Fibroblast of lung (primary cell): ENCODE results near the gene GAD2. TPM values are rescaled to one million over a fixed set of nuclear protein-coding genes. Genes with fewer than 3 reads are reported as not detected.
A peak's percentile ranks its signal among the peaks of the same experiment; 100 is the strongest.

Experiments
- DNase-seq, 2 donors: peaks; one replicate each; pipeline versions ENCODE4 v3.0.0 to v3.0.0-alpha.2; 2010; ENCODE audit warnings: low read depth in 2 of 2
- H2AFZ ChIP-seq: 2 replicates; pipeline ENCODE4 v1.5.1; 2012; ENCODE audit warnings: low read length, control low read depth, inconsistent platforms
- H3K27ac ChIP-seq: 2 replicates; pipeline ENCODE4 v1.5.1; 2011; ENCODE audit warnings: low read length, control low read depth; ENCODE audit not compliant: insufficient read depth
- H3K27me3 ChIP-seq: 2 replicates; pipeline ENCODE4 v1.5.1; 2011; ENCODE audit warnings: mild to moderate bottlenecking, low read length; ENCODE audit not compliant: control insufficient read depth, insufficient read depth
- H3K36me3 ChIP-seq: 2 replicates; pipeline ENCODE4 v1.5.1; 2011; ENCODE audit warnings: low read length; ENCODE audit not compliant: control insufficient read depth, insufficient read depth
- H3K4me1 ChIP-seq: 2 replicates; pipeline ENCODE4 v1.5.1; 2011; ENCODE audit warnings: low read length; ENCODE audit not compliant: control insufficient read depth, insufficient read depth; ENCODE audit errors: extremely low read depth
- H3K4me2 ChIP-seq: 2 replicates; pipeline ENCODE4 v1.5.1; 2011; ENCODE audit warnings: low read length, control low read depth; ENCODE audit not compliant: insufficient read depth; ENCODE audit errors: extremely low read depth
- H3K4me3 ChIP-seq, 4 experiments: fragments of 200-600 bp in 1 of 4; sonication (generic) in 1 of 4; replicated peaks in 1 of 4; 2 replicates each; pipeline ENCODE4 v1.5.1; 2011 to 2016; ENCODE audit warnings: low read length in 4 of 4, low read depth in 3 of 4, mild to moderate bottlenecking in 3 of 4, control low read depth in 2 of 4, inconsistent platforms in 1 of 4, mixed read lengths in 1 of 4; ENCODE audit not compliant: insufficient read depth in 1 of 4; ENCODE audit errors: control extremely low read depth in 1 of 4
- H3K79me2 ChIP-seq: 2 replicates; pipeline ENCODE4 v1.5.1; 2012; ENCODE audit warnings: mild to moderate bottlenecking, low read length, inconsistent platforms; ENCODE audit not compliant: control insufficient read depth, insufficient read depth
- H3K9ac ChIP-seq: 2 replicates; pipeline ENCODE4 v1.5.1; 2011; ENCODE audit warnings: mild to moderate bottlenecking, low read length, control low read depth; ENCODE audit not compliant: insufficient read depth
- H3K9me3 ChIP-seq: 2 replicates; pipeline ENCODE4 v1.5.1; 2012; ENCODE audit warnings: low read depth, low read length; ENCODE audit not compliant: control insufficient read depth, insufficient read depth
- H4K20me1 ChIP-seq: 2 replicates; pipeline ENCODE4 v1.5.1; 2011; ENCODE audit warnings: low read length; ENCODE audit not compliant: control insufficient read depth, insufficient read depth; ENCODE audit errors: extremely low read depth
- EZH2 ChIP-seq: IDR thresholded peaks from 2 replicates; pipeline ENCODE4 v1.5.1; 2012; ENCODE audit warnings: low read length, control low read depth, mild to moderate bottlenecking; ENCODE audit errors: missing control alignments
- polyA plus RNA-seq, 2 donors: library from polyadenylated mRNA; depleted of rRNA in 1 of 2; stranded (reverse) in 1 of 2; unstranded in 1 of 2; fragments of >200 nt; gene quantifications; 2 replicates each; pipeline ENCODE4 v1.2.1, GENCODE V29; 2011 to 2012; ENCODE audit warnings: missing spikeins in 1 of 2
- total RNA-seq: library from RNA; depleted of rRNA; stranded (reverse); fragments of >200 nt; gene quantifications from 2 replicates; pipeline ENCODE4 v1.2.1, GENCODE V29; 2014
- TF ChIP-seq, protein P1 (sequence below), 2 donors: IDR thresholded peaks in 1 of 2; conservative IDR thresholded peaks in 1 of 2; 1 replicate in 1 of 2; 2 replicates in 1 of 2; pipeline ENCODE4 v1.5.1; 2011 to 2012; ENCODE audit warnings: low read length in 2 of 2, control low read depth in 1 of 2, inconsistent platforms in 1 of 2, low read depth in 1 of 2, mild to moderate bottlenecking in 1 of 2

Gene GAD2
- total and polyA plus RNA-seq, 2 donors (not counting 1 experiment from before 2014, with no cell fraction given), result not detected

- Histone ChIP-seq H2AFZ (no peak overlapping the region), H3K27me3 (peaks cover 11% of the 10 kb centered on the region), H3K9me3 (no peaks in the 10 kb centered on the region), H3K4me2 (no peak overlapping the region), H3K27ac (no peak overlapping the region), H3K4me3 (no peak overlapping the region), H3K36me3 (no peaks in the 10 kb centered on the region), H3K9ac (no peak overlapping the region), H4K20me1 (no peaks in the 10 kb centered on the region), H3K4me1 (no peaks in the 10 kb centered on the region), H3K79me2 (no peaks in the 10 kb centered on the region)
- DNase-seq, result no peak
- TF ChIP-seq EZH2, result no peak
- TF ChIP-seq, protein P1, sequence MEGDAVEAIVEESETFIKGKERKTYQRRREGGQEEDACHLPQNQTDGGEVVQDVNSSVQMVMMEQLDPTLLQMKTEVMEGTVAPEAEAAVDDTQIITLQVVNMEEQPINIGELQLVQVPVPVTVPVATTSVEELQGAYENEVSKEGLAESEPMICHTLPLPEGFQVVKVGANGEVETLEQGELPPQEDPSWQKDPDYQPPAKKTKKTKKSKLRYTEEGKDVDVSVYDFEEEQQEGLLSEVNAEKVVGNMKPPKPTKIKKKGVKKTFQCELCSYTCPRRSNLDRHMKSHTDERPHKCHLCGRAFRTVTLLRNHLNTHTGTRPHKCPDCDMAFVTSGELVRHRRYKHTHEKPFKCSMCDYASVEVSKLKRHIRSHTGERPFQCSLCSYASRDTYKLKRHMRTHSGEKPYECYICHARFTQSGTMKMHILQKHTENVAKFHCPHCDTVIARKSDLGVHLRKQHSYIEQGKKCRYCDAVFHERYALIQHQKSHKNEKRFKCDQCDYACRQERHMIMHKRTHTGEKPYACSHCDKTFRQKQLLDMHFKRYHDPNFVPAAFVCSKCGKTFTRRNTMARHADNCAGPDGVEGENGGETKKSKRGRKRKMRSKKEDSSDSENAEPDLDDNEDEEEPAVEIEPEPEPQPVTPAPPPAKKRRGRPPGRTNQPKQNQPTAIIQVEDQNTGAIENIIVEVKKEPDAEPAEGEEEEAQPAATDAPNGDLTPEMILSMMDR (conservative IDR thresholded peaks at IDR 0.05 in 1 of 2, IDR thresholded peaks at IDR 0.05 in 1 of 2; ENCODE audit: low read depth in 1 of 2, low read length in 2 of 2), result no peak
Measured at GRCh38 chr10:26215396-26215934, 1.1 kb upstream of the GAD2 start.

DNA sequence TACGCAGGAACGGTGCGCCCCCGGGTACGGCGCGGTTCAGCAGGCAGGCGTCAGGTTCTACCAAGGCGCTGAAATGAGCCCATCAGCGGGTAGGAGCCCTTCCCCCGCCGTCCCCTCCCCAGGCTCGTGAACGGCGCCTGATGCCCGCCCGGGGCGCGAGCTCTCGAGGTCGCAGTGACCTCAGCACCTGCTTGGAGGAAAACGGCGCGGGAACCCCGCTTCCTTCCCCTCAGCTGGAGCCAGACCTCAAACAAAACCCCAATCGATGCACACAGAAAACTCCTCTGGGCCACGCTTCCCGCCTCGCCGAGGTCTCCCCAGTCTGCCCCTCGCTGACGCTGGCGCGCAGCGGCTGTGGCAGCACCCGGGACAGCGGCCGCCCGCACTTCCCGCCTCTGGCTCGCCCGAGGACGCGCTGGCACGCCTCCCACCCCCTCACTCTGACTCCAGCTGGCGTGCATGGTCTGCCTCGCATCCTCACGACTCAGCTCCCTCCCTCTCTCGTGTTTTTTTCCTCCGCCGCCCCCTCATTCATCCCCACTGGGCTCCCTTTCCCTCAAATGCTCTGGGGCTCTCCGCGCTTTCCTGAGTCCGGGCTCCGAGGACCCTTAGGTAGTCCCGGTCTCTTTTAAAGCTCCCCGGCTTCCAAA is 514 bp upstream of the GAD2 start:
- peak in 1 of 2 donors; percentile 35 for DNase-seq
- Histone ChIP-seq H3K27me3 (peaks cover 11% of the 10 kb centered on the region), H3K4me3 (no peak overlapping the region), H3K4me2 (no peak overlapping the region), H3K36me3 (no peaks in the 10 kb centered on the region), H4K20me1 (no peaks in the 10 kb centered on the region), H3K4me1 (no peaks in the 10 kb centered on the region), H3K9ac (no peak overlapping the region), H3K79me2 (no peaks in the 10 kb centered on the region), H3K27ac (no peak overlapping the region), H3K9me3 (no peaks in the 10 kb centered on the region), H2AFZ (no peak overlapping the region)
- no peak for TF ChIP-seq EZH2
- TF ChIP-seq, protein P1 (conservative IDR thresholded peaks at IDR 0.05 in 1 of 2, IDR thresholded peaks at IDR 0.05 in 1 of 2; ENCODE audit: low read depth in 1 of 2, low read length in 2 of 2), result no peak

DNA sequence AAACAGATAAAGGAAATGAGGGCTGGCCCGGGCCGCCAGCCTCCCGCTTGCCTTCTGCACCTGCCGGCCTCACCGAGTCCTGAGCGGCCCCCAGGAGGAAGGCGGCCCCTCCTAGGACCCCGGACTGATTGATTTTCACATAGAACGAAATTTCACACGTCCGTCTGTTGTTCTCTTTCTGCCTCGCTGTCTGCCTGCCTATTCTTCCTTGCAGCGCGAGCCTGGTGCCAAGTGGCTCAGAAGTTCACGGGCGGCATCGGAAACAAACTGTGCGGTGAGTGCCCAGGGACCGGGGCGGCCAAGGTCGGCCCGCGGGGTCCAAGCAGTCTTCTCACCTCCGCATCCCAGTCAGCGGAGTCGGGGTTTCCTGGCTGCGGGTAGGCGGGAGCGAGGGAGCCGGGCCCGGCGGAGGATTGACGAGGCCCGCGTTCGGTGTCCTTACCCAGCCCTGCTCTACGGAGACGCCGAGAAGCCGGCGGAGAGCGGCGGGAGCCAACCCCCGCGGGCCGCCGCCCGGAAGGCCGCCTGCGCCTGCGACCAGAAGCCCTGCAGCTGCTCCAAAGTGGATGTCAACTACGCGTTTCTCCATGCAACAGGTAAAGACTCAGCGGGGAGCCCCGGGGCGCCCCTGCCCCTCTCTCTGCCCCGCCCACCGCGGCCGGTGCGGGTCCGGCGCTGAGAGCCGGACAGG is 967 bp downstream of the GAD2 start:
- Histone ChIP-seq H3K79me2 (no peaks in the 10 kb centered on the region), H3K4me1 (no peaks in the 10 kb centered on the region), H3K36me3 (no peaks in the 10 kb centered on the region), H3K4me3 (no peak overlapping the region), H2AFZ (no peak overlapping the region), H3K4me2 (no peak overlapping the region), H3K9me3 (no peaks in the 10 kb centered on the region), H3K9ac (no peak overlapping the region), H3K27ac (no peak overlapping the region), H4K20me1 (no peaks in the 10 kb centered on the region), H3K27me3 (peaks cover 11% of the 10 kb centered on the region)
- TF ChIP-seq, protein P1 (conservative IDR thresholded peaks at IDR 0.05 in 1 of 2, IDR thresholded peaks at IDR 0.05 in 1 of 2; ENCODE audit: low read depth in 1 of 2, low read length in 2 of 2), result no peak
- TF ChIP-seq EZH2, result peak; percentile 45
- no peak for DNase-seq
